Measurements from ENCODE around the gene OTOL1.

The OTOL1 gene

GRCh38 chr3:161503271-161503670 lies 6.7 kb downstream of the OTOL1 start:
- TF ChIP-seq CTCF (IDR thresholded peaks at IDR 0.05; ENCODE audit: insufficient read depth, low read length, poor library complexity, severe bottlenecking) (no peak), EZH2phosphoT487 (conservative IDR thresholded peaks at IDR 0.05; ENCODE audit: low read length) (no peak)
- Histone ChIP-seq H3K9ac (ENCODE audit: low read length) (no peak overlapping the region), H3K79me2 (ENCODE audit: insufficient read depth, low read length) (no peaks in the 10 kb centered on the region), H3K4me3 (ENCODE audit: insufficient read depth, low read length, poor library complexity, severe bottlenecking) (no peak overlapping the region), H3K4me2 (ENCODE audit: low read depth, low read length, poor library complexity, severe bottlenecking) (no peak overlapping the region), H3K36me3 (ENCODE audit: low read length) (no peaks in the 10 kb centered on the region), H4K20me1 (ENCODE audit: low read depth, low read length) (no peaks in the 10 kb centered on the region), H3K27me3 (ENCODE audit: low read length) (no peaks in the 10 kb centered on the region), H3K9me2 (replicated peaks; ENCODE audit: insufficient read depth, low read length) (no peaks in the 10 kb centered on the region), H3F3A (ENCODE audit: insufficient read depth) (no peaks in the 10 kb centered on the region), H3K9me3 (ENCODE audit: insufficient read depth, low read length) (no peaks in the 10 kb centered on the region), H3K27ac (ENCODE audit: low read depth, low read length) (no peak overlapping the region), H2AFZ (ENCODE audit: low read depth, low read length, severe bottlenecking) (no peak overlapping the region)

- Histone ChIP-seq H4K20me1 (ENCODE audit: low read depth, low read length) (no peaks in the 10 kb centered on the region), H3K9me2 (replicated peaks; ENCODE audit: insufficient read depth, low read length) (no peaks in the 10 kb centered on the region), H3K9me3 (ENCODE audit: insufficient read depth, low read length) (no peaks in the 10 kb centered on the region), H2AFZ (ENCODE audit: low read depth, low read length, severe bottlenecking) (peak overlapping the region; percentile 81), H3K9ac (ENCODE audit: low read length) (no peak overlapping the region), H3K79me2 (ENCODE audit: insufficient read depth, low read length) (no peaks in the 10 kb centered on the region), H3K4me2 (ENCODE audit: low read depth, low read length, poor library complexity, severe bottlenecking) (no peak overlapping the region), H3F3A (ENCODE audit: insufficient read depth) (no peaks in the 10 kb centered on the region), H3K27me3 (ENCODE audit: low read length) (no peaks in the 10 kb centered on the region), H3K4me3 (ENCODE audit: insufficient read depth, low read length, poor library complexity, severe bottlenecking) (no peak overlapping the region), H3K36me3 (ENCODE audit: low read length) (no peaks in the 10 kb centered on the region), H3K27ac (ENCODE audit: low read depth, low read length) (no peak overlapping the region)
- TF ChIP-seq EZH2phosphoT487 (conservative IDR thresholded peaks at IDR 0.05; ENCODE audit: low read length) (no peak), CTCF (IDR thresholded peaks at IDR 0.05; ENCODE audit: insufficient read depth, low read length, poor library complexity, severe bottlenecking) (peak; percentile 45)
Measured at GRCh38 chr3:161508852-161509477, 12.4 kb downstream of the OTOL1 start.

GRCh38 chr3:161510510-161511260 lies 14.1 kb downstream of the OTOL1 start:
- no peak overlapping the region for H3K4me2 ChIP-seq (ENCODE audit: low read depth, low read length, poor library complexity, severe bottlenecking)

GRCh38 chr3:161523916-161524315 lies 27.3 kb downstream of the OTOL1 start:
- TF ChIP-seq EZH2phosphoT487 (conservative IDR thresholded peaks at IDR 0.05; ENCODE audit: low read length) (no peak), CTCF (IDR thresholded peaks at IDR 0.05; ENCODE audit: insufficient read depth, low read length, poor library complexity, severe bottlenecking) (no peak)
- Histone ChIP-seq H3F3A (ENCODE audit: insufficient read depth) (no peaks in the 10 kb centered on the region), H3K27me3 (ENCODE audit: low read length) (no peaks in the 10 kb centered on the region), H3K9ac (ENCODE audit: low read length) (no peak overlapping the region), H4K20me1 (ENCODE audit: low read depth, low read length) (no peaks in the 10 kb centered on the region), H3K4me3 (ENCODE audit: insufficient read depth, low read length, poor library complexity, severe bottlenecking) (no peak overlapping the region), H3K9me2 (replicated peaks; ENCODE audit: insufficient read depth, low read length) (no peaks in the 10 kb centered on the region), H2AFZ (ENCODE audit: low read depth, low read length, severe bottlenecking) (no peak overlapping the region), H3K4me2 (ENCODE audit: low read depth, low read length, poor library complexity, severe bottlenecking) (no peak overlapping the region), H3K36me3 (ENCODE audit: low read length) (no peaks in the 10 kb centered on the region), H3K27ac (ENCODE audit: low read depth, low read length) (no peak overlapping the region), H3K79me2 (ENCODE audit: insufficient read depth, low read length) (no peaks in the 10 kb centered on the region), H3K9me3 (ENCODE audit: insufficient read depth, low read length) (no peaks in the 10 kb centered on the region)

More at GRCh38 chr3:161510510-161511260, 14.1 kb downstream of the OTOL1 start:
- no peak for TF ChIP-seq EZH2phosphoT487 (conservative IDR thresholded peaks at IDR 0.05; ENCODE audit: low read length)
- Histone ChIP-seq H2AFZ (ENCODE audit: low read depth, low read length, severe bottlenecking) (peak overlapping the region; percentile 81), H3K79me2 (ENCODE audit: insufficient read depth, low read length) (no peaks in the 10 kb centered on the region), H3K36me3 (ENCODE audit: low read length) (no peaks in the 10 kb centered on the region), H3K9ac (ENCODE audit: low read length) (no peak overlapping the region), H3K4me3 (ENCODE audit: insufficient read depth, low read length, poor library complexity, severe bottlenecking) (no peak overlapping the region), H3K27me3 (ENCODE audit: low read length) (no peaks in the 10 kb centered on the region), H3K9me3 (ENCODE audit: insufficient read depth, low read length) (no peaks in the 10 kb centered on the region), H3F3A (ENCODE audit: insufficient read depth) (no peaks in the 10 kb centered on the region), H4K20me1 (ENCODE audit: low read depth, low read length) (no peaks in the 10 kb centered on the region), H3K27ac (ENCODE audit: low read depth, low read length) (no peak overlapping the region), H3K9me2 (replicated peaks; ENCODE audit: insufficient read depth, low read length) (no peaks in the 10 kb centered on the region)

Data from SU-DHL-6 (cell line).